Activated T-helper 2 cell treated with anti-CD3 and anti-CD28 coated beads, Interferon-gamma antibody, Interleukin-2, Interleukin-4, amounts not matched to agents 10 μg/mL and 5 μg/mL and 100 μg/mL, durations not matched to agents 14 hours and 24 hours and 36 hours (primary cell): ENCODE results near the gene PTPRU. TPM values are rescaled to one million over a fixed set of nuclear protein-coding genes. Genes with fewer than 3 reads are reported as not detected.

ENCODE experiments used
- DNase-seq: peaks from one replicate; pipeline ENCODE4 v3.0.0; 2021; ENCODE audit warnings: low spot score
- H3K27ac Mint-ChIP-seq: one replicate; pipeline ENCODE4 v1.8.0; 2021; ENCODE audit warnings: mixed read lengths
- H3K27me3 Mint-ChIP-seq: one replicate; pipeline ENCODE4 v1.8.0; 2021; ENCODE audit warnings: low read depth, mixed read lengths
- H3K36me3 Mint-ChIP-seq: one replicate; pipeline ENCODE4 v1.8.0; 2021; ENCODE audit warnings: low read depth, mixed read lengths
- H3K4me1 Mint-ChIP-seq: one replicate; pipeline ENCODE4 v1.8.0; 2021; ENCODE audit warnings: low read depth, mixed read lengths
- H3K4me3 Mint-ChIP-seq: one replicate; pipeline ENCODE4 v1.8.0; 2021; ENCODE audit warnings: low read depth, mild to moderate bottlenecking, moderate library complexity, mixed read lengths
- H3K9me3 Mint-ChIP-seq: one replicate; pipeline ENCODE4 v1.8.0; 2021; ENCODE audit warnings: mixed read lengths
- intact Hi-C: fragments of 100-400 bp; cut with micrococcal nuclease; formaldehyde crosslinking; loops from one replicate; pipeline ENCODE4 v1.15.1; 2023
- total RNA-seq: library from RNA; stranded (reverse); gene quantifications from 2 replicates; pipeline ENCODE4 v1.2.3, GENCODE V29; 2022

PTPRU gene
- total RNA-seq, 1 donor from 2014 or later: 0.30 TPM

DNA sequence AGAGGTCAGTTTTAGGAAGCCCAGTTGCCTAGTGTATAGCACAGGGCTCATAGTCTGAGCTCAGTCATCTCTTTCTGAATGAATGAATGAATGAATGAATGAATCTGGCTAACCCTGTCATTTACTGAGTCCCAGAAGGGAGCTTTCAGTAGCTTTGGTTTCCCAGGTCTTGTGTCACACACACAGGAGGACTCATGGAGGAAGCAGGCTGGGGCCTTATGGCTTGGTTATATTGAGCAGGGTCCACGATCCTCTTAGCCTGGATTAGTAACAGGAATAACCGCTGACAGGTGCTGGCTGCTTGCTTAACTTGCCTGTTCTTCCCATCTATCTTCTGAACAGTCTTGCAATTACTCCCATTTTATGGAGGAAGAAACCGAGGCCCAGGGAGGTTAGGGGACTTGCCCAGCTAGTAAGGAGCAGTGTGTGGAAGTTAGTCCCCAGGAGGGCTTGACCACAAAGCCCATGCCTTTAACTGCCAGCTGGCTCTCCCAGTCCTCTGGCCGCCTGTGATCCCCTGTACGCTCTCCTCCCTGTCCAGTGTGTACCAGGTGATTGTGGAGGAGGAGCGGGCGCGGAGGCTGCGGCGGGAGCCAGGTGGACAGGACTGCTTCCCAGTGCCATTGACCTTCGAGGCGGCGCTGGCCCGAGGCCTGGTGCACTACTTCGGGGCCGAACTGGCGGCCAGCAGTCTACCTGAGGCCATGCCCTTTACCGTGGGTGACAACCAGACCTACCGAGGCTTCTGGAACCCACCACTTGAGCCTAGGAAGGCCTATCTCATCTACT is 46.0 kb downstream of the PTPRU start:
- Mint-ChIP-seq H3K9me3 (no peaks in the 10 kb centered on the region), H3K36me3 (no peaks in the 10 kb centered on the region), H3K4me3 (no peak overlapping the region), H3K4me1 (peaks cover 4% of the 10 kb centered on the region), H3K27me3 (no peaks in the 10 kb centered on the region), H3K27ac (no peak overlapping the region)
- intact Hi-C loops: no loop called here
- DNase-seq: no peak

DNA sequence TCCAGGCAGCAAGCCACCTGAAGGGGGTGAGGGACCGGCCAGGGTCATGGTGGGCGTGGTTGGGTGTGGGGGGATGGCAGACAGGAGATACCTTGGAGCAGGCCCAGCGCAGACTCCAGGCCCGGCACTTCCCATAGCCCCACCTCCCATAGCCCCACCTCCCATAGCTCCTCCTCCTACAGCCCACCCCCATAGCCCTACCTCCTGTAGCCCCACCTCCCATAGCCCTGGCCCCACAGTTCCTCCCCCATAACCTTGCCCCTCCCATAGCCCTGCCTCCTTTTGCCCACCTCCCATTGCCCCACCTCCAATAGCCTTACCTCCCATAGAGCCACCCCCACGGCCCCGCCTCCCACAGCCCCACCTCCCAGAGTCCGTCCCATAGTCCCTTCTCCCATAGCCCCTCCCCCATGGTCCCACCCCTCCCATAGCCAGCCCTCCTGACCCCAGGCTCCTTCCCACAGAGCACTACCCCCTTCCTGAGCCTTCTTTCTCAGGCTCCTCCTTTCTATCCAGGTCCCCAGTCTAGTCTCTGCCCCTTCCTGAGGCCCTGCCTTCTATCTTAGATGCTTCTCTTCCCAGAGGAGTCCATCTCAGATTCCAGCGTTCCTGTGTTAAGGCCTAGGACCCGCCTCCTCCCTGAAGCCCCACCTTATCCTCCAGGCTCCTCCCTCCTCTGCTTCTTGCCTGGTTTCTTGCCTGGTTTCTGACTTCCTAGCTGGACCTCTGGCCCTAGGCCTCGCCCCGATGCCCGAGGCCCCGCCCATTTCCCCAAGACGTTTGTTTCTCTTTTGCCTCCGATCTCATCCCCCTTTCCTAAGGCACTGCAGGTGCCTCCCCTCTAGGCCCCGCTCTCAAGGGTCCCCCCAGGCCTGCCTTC is 46.8 kb downstream of the PTPRU start:
- no peak overlapping the region for H3K4me3 Mint-ChIP-seq
- DNase-seq: no peak
- intact Hi-C loops: no loop called here
- H3K27me3 Mint-ChIP-seq: no peaks in the 10 kb centered on the region
- H3K9me3 Mint-ChIP-seq: no peaks in the 10 kb centered on the region
- no peaks in the 10 kb centered on the region for H3K36me3 Mint-ChIP-seq
- no peak overlapping the region for H3K27ac Mint-ChIP-seq
- H3K4me1 Mint-ChIP-seq: peaks cover 4% of the 10 kb centered on the region

DNA sequence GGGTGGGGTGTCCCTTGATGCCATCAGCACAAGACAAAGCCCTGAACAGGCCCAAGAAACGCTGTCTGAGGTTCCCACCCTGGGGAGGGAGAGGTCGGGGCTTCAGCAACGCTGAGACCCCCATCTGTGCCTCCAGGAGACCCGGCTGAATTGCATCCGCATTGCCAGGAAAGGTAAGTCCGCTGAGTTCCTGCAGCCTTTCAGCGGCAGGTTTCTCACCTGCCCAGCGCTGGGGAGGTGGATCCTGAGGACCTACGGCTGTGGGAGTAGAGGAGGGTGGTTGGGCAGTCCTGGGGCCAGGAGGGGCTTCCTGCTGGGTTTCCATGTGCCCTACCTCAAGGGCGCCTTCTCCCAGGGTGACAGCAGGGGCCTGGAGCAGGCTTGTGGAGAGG is 47.5 kb downstream of the PTPRU start:
- Mint-ChIP-seq H3K4me1 (peaks cover 4% of the 10 kb centered on the region), H3K36me3 (no peaks in the 10 kb centered on the region), H3K27me3 (no peaks in the 10 kb centered on the region), H3K4me3 (no peak overlapping the region), H3K27ac (no peak overlapping the region), H3K9me3 (no peaks in the 10 kb centered on the region)
- no peak for DNase-seq
- intact Hi-C loops: no loop called here

DNA sequence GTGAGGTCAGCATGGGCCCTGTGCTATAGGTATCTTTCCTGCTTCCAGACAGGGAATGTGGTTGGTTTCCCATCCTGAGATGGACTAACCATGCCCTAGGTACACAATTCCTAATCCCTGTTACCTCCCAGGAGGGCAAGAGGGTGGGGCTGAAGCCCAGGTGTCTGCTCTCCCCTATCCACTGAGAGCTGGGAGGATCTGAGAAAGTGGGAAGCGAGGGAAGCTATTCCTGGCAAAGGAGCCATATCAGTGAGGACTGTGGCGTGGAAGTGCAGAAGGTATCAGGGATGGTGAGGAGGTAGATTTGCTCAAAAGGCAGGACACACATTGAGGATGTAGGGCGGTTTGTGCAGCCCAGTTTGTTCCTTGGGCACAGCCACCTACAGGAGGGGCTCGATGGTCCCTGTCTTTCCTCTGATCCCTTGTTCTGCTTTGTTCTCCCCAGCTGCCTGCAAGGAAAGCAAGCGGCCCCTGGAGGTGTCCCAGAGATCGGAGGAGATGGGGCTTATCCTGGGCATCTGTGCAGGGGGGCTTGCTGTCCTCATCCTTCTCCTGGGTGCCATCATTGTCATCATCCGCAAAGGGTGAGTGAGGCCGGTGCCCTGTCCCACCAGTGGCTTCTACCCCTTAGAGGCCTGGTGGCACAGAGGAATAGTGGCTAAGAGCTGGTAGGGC is 48.1 kb downstream of the PTPRU start:
- Mint-ChIP-seq H3K9me3 (no peaks in the 10 kb centered on the region), H3K36me3 (no peaks in the 10 kb centered on the region), H3K4me3 (no peak overlapping the region), H3K4me1 (peaks cover 4% of the 10 kb centered on the region), H3K27me3 (no peaks in the 10 kb centered on the region), H3K27ac (no peak overlapping the region)
- intact Hi-C loops: no loop called here
- no peak for DNase-seq

DNA sequence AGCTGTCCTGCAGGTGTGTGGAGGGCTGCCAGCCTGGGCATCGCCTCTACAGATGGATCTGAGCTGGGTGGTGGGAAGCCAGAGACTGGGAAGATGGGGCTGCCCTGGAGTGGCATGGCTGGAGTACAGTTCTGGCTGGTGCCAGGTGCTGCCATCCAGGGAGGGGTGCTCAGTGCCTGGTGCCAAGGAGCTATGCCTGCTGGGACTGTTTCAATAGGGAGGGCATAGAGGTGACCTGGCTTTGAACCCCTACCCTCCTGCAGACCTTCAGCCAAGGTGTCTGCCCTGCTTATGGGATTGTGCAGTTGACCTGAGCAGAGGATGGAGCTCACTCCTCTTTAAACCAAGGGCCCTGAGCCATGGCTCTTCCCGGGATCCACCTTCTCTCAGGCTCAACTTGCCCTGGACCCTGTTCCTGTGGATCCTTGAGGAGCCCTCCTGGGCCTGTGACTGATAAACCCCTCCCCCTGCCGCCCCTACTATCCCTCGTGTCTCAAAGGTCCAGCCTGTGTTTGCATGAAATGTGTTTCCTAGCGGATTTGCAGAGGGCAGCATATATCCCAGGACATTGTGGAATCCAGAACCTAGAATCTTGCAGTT is 48.7 kb downstream of the PTPRU start:
- no peak for DNase-seq
- Mint-ChIP-seq H3K36me3 (no peaks in the 10 kb centered on the region), H3K9me3 (no peaks in the 10 kb centered on the region), H3K4me1 (peaks cover 4% of the 10 kb centered on the region), H3K27me3 (no peaks in the 10 kb centered on the region), H3K4me3 (no peak overlapping the region), H3K27ac (no peak overlapping the region)
- intact Hi-C loops: no loop called here

DNA sequence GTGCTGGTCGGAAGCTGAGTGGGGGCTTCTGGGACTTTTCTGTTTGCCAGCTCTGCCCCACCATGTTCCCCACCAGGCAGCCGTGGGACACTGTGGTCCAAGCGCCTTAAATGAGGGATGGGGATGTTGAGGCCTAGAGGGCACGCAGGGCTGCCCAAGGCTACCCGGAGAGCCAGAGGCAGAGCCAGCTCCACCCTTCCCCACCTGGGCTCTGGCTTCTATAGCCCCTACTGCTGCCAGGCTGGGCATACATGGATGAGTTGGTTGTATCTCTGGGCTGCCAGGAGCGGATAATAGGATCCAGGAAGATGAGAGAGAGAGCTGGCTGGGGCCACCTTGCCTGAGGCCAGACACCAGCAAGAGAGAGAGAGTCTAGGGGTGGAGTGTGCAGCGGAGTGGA is 49.4 kb downstream of the PTPRU start:
- Mint-ChIP-seq H3K36me3 (no peaks in the 10 kb centered on the region), H3K4me3 (no peak overlapping the region), H3K27ac (no peak overlapping the region), H3K27me3 (no peaks in the 10 kb centered on the region), H3K4me1 (peaks cover 4% of the 10 kb centered on the region), H3K9me3 (no peaks in the 10 kb centered on the region)
- no peak for DNase-seq
- intact Hi-C loops: no loop called here

DNA sequence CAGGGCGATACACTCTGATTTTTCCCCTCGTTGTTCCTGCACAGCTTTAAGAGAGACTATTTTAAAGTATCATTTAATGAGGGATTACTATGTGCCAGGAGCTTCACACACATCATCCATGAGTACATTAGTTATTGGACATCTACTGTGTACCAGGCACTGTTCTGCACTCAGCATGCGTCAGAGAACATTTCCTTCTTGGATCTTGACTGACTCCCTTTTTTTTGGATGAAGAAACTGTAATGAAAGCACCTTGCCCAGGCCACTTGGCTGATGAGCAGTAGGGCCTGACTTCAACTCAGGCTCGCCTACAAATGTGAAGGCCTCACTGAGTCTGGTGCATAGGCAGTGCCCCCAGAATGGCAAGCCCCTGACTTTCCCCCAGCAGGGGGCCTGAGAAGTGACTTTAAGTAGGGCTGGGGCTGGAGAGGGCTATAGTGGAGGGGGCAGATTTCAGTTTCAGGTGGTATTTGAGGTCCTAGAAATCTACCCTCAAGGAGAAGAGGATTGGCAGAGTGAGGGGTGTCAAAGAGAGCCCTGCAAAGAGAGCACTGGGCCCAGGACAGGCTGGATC is 50.0 kb downstream of the PTPRU start:
- Mint-ChIP-seq H3K27me3 (no peaks in the 10 kb centered on the region), H3K9me3 (no peaks in the 10 kb centered on the region), H3K4me1 (peaks cover 4% of the 10 kb centered on the region), H3K4me3 (no peak overlapping the region), H3K36me3 (no peaks in the 10 kb centered on the region), H3K27ac (no peak overlapping the region)
- intact Hi-C loops: no loop called here
- DNase-seq: no peak

DNA sequence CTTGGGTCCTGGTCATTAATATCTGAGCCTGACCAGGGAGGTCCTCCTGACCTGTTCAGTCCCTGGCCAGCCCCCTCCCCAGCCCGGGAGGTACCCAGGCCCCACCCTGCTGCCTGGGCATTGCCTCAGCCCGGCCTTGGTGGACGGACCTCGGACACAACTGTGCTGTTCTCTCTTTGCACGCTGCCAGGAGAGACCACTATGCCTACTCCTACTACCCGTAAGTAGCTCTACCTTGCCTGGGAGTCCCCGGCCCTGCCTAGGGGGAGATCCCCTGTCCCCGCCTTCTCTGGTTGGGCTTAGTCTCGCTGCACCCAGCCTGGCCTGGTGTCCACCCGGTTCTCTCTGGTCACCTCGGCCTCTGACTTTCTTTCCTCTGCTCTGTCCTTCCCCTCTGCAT is 53.2 kb downstream of the PTPRU start:
- Mint-ChIP-seq H3K4me3 (no peak overlapping the region), H3K27ac (no peak overlapping the region), H3K4me1 (no peaks in the 10 kb centered on the region), H3K9me3 (no peaks in the 10 kb centered on the region), H3K27me3 (no peaks in the 10 kb centered on the region), H3K36me3 (no peaks in the 10 kb centered on the region)
- DNase-seq: no peak
- intact Hi-C loops: no loop called here

DNA sequence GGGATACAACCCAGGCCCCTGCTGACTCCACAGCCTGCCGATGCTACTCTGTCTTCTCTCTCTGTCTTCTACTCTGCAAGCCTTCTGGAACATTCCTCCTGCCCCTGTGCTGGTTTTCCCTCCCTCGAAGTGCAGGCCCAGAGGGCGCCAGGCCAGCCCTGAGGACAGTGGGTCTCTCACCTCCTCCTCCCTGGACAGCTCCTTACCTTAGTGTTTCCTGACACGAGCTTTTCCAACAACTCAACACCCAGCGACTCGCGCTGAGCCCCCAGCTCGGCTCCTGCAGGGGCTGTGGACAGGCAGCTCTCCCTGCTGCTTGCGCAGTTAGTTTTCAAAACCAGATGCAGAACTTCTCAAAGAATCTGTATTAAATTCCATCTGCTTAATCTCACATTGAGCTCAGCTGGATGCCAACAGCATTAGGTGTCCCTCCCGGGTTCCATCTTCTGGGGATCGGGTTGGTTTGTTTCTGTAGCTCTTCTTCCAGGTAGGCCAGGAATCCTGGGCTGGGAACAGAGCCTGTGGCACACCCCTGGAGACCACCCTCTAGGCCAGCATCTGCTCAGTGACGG is 54.2 kb downstream of the PTPRU start:
- intact Hi-C loops: no loop called here
- Mint-ChIP-seq H3K27ac (no peak overlapping the region), H3K9me3 (no peaks in the 10 kb centered on the region), H3K36me3 (no peaks in the 10 kb centered on the region), H3K4me3 (no peak overlapping the region), H3K4me1 (no peaks in the 10 kb centered on the region), H3K27me3 (no peaks in the 10 kb centered on the region)
- no peak for DNase-seq

DNA sequence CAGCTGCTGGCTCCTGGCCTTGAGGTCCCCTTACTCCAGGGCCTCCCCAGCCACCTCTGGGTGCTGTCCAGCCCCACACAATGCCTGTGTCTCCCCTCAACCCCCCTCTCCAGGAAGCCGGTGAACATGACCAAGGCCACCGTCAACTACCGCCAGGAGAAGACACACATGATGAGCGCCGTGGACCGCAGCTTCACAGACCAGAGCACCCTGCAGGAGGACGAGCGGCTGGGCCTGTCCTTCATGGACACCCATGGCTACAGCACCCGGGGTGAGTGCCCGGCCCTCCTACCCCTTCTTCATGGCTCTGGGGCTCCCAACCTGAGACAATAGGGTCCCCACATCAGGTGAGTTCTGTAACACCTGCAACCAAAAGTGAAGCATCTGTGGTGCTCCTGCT is 55.4 kb downstream of the PTPRU start:
- no peak for DNase-seq
- no peak overlapping the region for H3K4me3 Mint-ChIP-seq

DNA sequence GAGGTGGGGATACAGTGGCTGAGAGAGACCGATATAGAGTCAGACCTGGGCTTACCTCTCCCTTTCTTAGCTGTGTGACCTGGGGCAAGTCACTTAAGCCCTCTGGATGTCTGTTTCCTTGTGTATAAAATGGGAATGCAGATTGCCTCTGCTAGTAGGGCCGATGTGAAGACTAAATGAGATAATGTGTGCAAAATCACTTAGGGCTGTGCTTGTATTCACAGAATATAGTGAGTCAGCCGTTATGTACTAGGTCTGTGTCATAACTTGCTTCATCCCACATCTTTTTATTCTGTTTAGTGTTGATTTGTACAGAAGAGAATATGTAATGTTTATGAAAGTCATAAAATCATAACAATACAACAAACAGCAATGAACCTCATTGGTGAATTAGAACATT is 56.0 kb downstream of the PTPRU start:
- Mint-ChIP-seq H3K4me3 (no peak overlapping the region), H3K4me1 (no peaks in the 10 kb centered on the region), H3K9me3 (no peaks in the 10 kb centered on the region), H3K27me3 (peaks cover 4% of the 10 kb centered on the region), H3K36me3 (no peaks in the 10 kb centered on the region), H3K27ac (no peak overlapping the region)
- no peak for DNase-seq
- intact Hi-C loops: no loop called here

More for the DNA sequence above, 55.4 kb downstream of the PTPRU start:
- no peaks in the 10 kb centered on the region for H3K4me1 Mint-ChIP-seq
- no peaks in the 10 kb centered on the region for H3K36me3 Mint-ChIP-seq
- H3K9me3 Mint-ChIP-seq: no peaks in the 10 kb centered on the region
- intact Hi-C loops: no loop called here
- no peak overlapping the region for H3K27ac Mint-ChIP-seq
- H3K27me3 Mint-ChIP-seq: peaks cover 3% of the 10 kb centered on the region

DNA sequence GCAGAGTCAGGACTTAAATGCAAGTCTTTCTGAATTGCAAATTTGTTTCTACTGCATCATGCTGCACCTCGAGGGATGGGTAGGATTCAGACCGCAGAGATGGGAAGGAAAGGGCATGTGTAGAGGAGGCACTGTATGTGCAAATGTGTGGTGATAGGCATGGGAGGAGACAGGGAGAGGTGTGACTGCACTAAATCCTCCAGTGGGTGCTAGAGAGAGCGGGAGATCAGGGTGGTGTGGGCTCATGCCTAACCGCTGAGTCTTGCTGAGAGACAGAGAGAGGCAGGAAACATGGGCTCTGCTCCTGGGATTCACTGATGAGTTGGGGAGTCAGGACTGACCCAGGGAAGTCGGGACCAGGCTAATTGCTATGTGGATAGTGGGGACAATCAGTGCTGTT is 61.1 kb downstream of the PTPRU start:
- DNase-seq: no peak
- H3K36me3 Mint-ChIP-seq: no peaks in the 10 kb centered on the region
- H3K27me3 Mint-ChIP-seq: peaks cover 10% of the 10 kb centered on the region
- no peaks in the 10 kb centered on the region for H3K9me3 Mint-ChIP-seq
- intact Hi-C loops: no loop called here
- no peak overlapping the region for H3K27ac Mint-ChIP-seq
- H3K4me1 Mint-ChIP-seq: no peaks in the 10 kb centered on the region
- no peak overlapping the region for H3K4me3 Mint-ChIP-seq
